Osteocyte (in vitro differentiated cells): ENCODE data around the gene HNRNPUL1. TPM values are rescaled to one million over a fixed set of nuclear protein-coding genes. Genes with fewer than 3 reads are reported as not detected.
A peak's percentile ranks its signal among the peaks of the same experiment; 100 is the strongest.

Experiments used
- DNase-seq: peaks from one replicate; pipeline ENCODE4 v3.0.0; 2021; ENCODE audit warnings: mixed read lengths; ENCODE audit not compliant: unreplicated experiment; ENCODE audit errors: extremely low spot score
- H3K27ac Mint-ChIP-seq: one replicate; pipeline ENCODE4 v1.8.0; 2021; ENCODE audit warnings: mild to moderate bottlenecking, mixed read lengths; ENCODE audit not compliant: unreplicated experiment
- H3K27me3 Mint-ChIP-seq: one replicate; pipeline ENCODE4 v1.8.0; 2021; ENCODE audit warnings: mixed read lengths; ENCODE audit not compliant: unreplicated experiment
- H3K36me3 Mint-ChIP-seq: one replicate; pipeline ENCODE4 v1.8.0; 2021; ENCODE audit warnings: mixed read lengths; ENCODE audit not compliant: unreplicated experiment
- H3K4me1 Mint-ChIP-seq: one replicate; pipeline ENCODE4 v1.8.0; 2021; ENCODE audit warnings: mixed read lengths; ENCODE audit not compliant: unreplicated experiment
- H3K4me3 Mint-ChIP-seq: one replicate; pipeline ENCODE4 v1.8.0; 2021; ENCODE audit warnings: mild to moderate bottlenecking, moderate library complexity, mixed read lengths; ENCODE audit not compliant: unreplicated experiment
- H3K9me3 Mint-ChIP-seq: one replicate; pipeline ENCODE4 v1.8.0; 2021; ENCODE audit warnings: mixed read lengths; ENCODE audit not compliant: unreplicated experiment
- CTCF ChIP-seq: fragments of 200-600 bp; sonication (generic); IDR thresholded peaks from 2 replicates; pipeline ENCODE4 v1.5.0; 2021; ENCODE audit warnings: antibody characterized with exemption, mild to moderate bottlenecking, moderate library complexity
- total RNA-seq: library from RNA; stranded (reverse); gene quantifications from 2 replicates; pipeline ENCODE4 v1.2.1, GENCODE V29; 2021

Gene HNRNPUL1
- total RNA-seq, 1 donor from 2014 or later: 226 TPM

- H3K36me3 Mint-ChIP-seq: peaks cover 60% of the 10 kb centered on the region
- peaks cover 36% of the 10 kb centered on the region for H3K4me1 Mint-ChIP-seq
- DNase-seq: no peak
- H3K27me3 Mint-ChIP-seq: no peaks in the 10 kb centered on the region
- H3K27ac Mint-ChIP-seq: peak overlapping the region; percentile 98
- TF ChIP-seq CTCF: no peak
- H3K4me3 Mint-ChIP-seq: no peak overlapping the region
- no peaks in the 10 kb centered on the region for H3K9me3 Mint-ChIP-seq
Observed at GRCh38 chr19:41296433-41296871, 32.3 kb downstream of the HNRNPUL1 start.

GRCh38 chr19:41297628-41298347 is 33.6 kb downstream of the HNRNPUL1 start:
- Mint-ChIP-seq H3K4me1 (peaks cover 36% of the 10 kb centered on the region), H3K9me3 (no peaks in the 10 kb centered on the region), H3K27me3 (no peaks in the 10 kb centered on the region), H3K4me3 (no peak overlapping the region), H3K27ac (peak overlapping the region; percentile 98), H3K36me3 (peaks cover 62% of the 10 kb centered on the region)
- no peak for DNase-seq
- TF ChIP-seq CTCF: no peak

GRCh38 chr19:41298348-41298964 is 34.3 kb downstream of the HNRNPUL1 start:
- H3K4me3 Mint-ChIP-seq: no peak overlapping the region
- H3K4me1 Mint-ChIP-seq: peaks cover 36% of the 10 kb centered on the region
- H3K36me3 Mint-ChIP-seq: peaks cover 60% of the 10 kb centered on the region
- H3K27ac Mint-ChIP-seq: peak overlapping the region; percentile 98
- peak; percentile 92 for DNase-seq
- no peak for TF ChIP-seq CTCF
- H3K27me3 Mint-ChIP-seq: no peaks in the 10 kb centered on the region
- H3K9me3 Mint-ChIP-seq: no peaks in the 10 kb centered on the region

GRCh38 chr19:41299046-41299754 is 35.0 kb downstream of the HNRNPUL1 start:
- DNase-seq: no peak
- Mint-ChIP-seq H3K4me3 (no peak overlapping the region), H3K36me3 (peaks cover 58% of the 10 kb centered on the region), H3K27me3 (no peaks in the 10 kb centered on the region), H3K4me1 (peaks cover 36% of the 10 kb centered on the region), H3K27ac (peak overlapping the region; percentile 98), H3K9me3 (no peaks in the 10 kb centered on the region)
- TF ChIP-seq CTCF: no peak

- no peak overlapping the region for H3K4me3 Mint-ChIP-seq
Observed at GRCh38 chr19:41299755-41300089, 35.5 kb downstream of the HNRNPUL1 start.

More at GRCh38 chr19:41299755-41300089, 35.5 kb downstream of the HNRNPUL1 start:
- DNase-seq: no peak
- Mint-ChIP-seq H3K27ac (peak overlapping the region; percentile 98), H3K36me3 (peaks cover 58% of the 10 kb centered on the region), H3K27me3 (no peaks in the 10 kb centered on the region), H3K9me3 (no peaks in the 10 kb centered on the region), H3K4me1 (peaks cover 36% of the 10 kb centered on the region)
- TF ChIP-seq CTCF: no peak
